ENCODE measurements around the gene WNT5A. TPM values are rescaled to one million over a fixed set of nuclear protein-coding genes. Genes with fewer than 3 reads are reported as not detected.

The WNT5A gene
- total and polyA plus RNA-seq, 2 donors (not counting 1 experiment from before 2014, with no cell fraction given): not detected

GRCh38 chr3:55440104-55440708 lies 46.9 kb downstream of the WNT5A start:
- TF ChIP-seq EZH2 (IDR thresholded peaks at IDR 0.05; ENCODE audit: borderline replicate concordance, insufficient read depth, low read depth, low read length, poor library complexity, severe bottlenecking): no peak
- TF ChIP-seq CTCF (IDR thresholded peaks at IDR 0.05): no peak
- Histone ChIP-seq H4K20me1 (ENCODE audit: control insufficient read depth, insufficient read depth, low read length, poor library complexity, severe bottlenecking) (no peaks in the 10 kb centered on the region), H3K9ac (ENCODE audit: low read length) (no peak overlapping the region), H3K4me2 (replicated peaks; ENCODE audit: low read depth, low read length, poor library complexity, severe bottlenecking) (no peak overlapping the region), H2AFZ (ENCODE audit: insufficient read depth, low read depth, low read length, poor library complexity, severe bottlenecking) (no peak overlapping the region), H3K9me3 (ENCODE audit: control extremely low read depth in 1 of 3, control insufficient read depth in 2 of 3, insufficient read depth in 1 of 3, low read length in 2 of 3) (no peaks in the 10 kb centered on the region), H3K27ac (ENCODE audit: low read length in 2 of 2) (no peak overlapping the region), H3K79me2 (ENCODE audit: control insufficient read depth, insufficient read depth, low read length) (no peaks in the 10 kb centered on the region), H3K27me3 (replicated peaks in 1 of 4; ENCODE audit: control extremely low read depth in 1 of 4, control insufficient read depth in 3 of 4, insufficient read depth in 4 of 4, low read length in 3 of 4) (no peaks in the 10 kb centered on the region), H3K4me1 (ENCODE audit: control insufficient read depth in 2 of 2, insufficient read depth in 2 of 2, low read length in 2 of 2) (no peaks in the 10 kb centered on the region), H3K36me3 (replicated peaks in 1 of 2; ENCODE audit: control extremely low read depth in 1 of 2, control insufficient read depth in 1 of 2, extremely low read depth in 1 of 2, insufficient read depth in 2 of 2, low read length in 1 of 2) (no peaks in the 10 kb centered on the region), H3K4me3 (ENCODE audit: control extremely low read depth in 1 of 5, extremely low read depth in 1 of 5, insufficient read depth in 1 of 5, low read depth in 2 of 5, low read length in 4 of 5) (no peak overlapping the region)
- ChIA-PET CTCF (no interaction called here), POLR2A (no interaction called here)
- ATAC-seq (ENCODE audit: low read depth) (no peak), DNase-seq (no peak)
- Mint-ChIP-seq H3K27me3 (no peaks in the 10 kb centered on the region), H3K9me3 (ENCODE audit: insufficient read depth) (no peaks in the 10 kb centered on the region), H3K4me3 (no peak overlapping the region), H3K4me1 (no peaks in the 10 kb centered on the region), H3K27ac (no peak overlapping the region)
- WGBS (ENCODE audit: insufficient coverage): 100% methylated on average over 1 of the region's 2 CpGs
- intact Hi-C loops (cut with micrococcal nuclease): no loop called here

GRCh38 chr3:55439657-55440056 lies 47.4 kb downstream of the WNT5A start:
- no peaks in the 10 kb centered on the region for H3K9me3 ChIP-seq (ENCODE audit: control extremely low read depth in 1 of 3, control insufficient read depth in 2 of 3, insufficient read depth in 1 of 3, low read length in 2 of 3)
- H3K79me2 ChIP-seq (ENCODE audit: control insufficient read depth, insufficient read depth, low read length): no peaks in the 10 kb centered on the region
- ChIA-PET POLR2A (no interaction called here), CTCF (no interaction called here)
- no peak overlapping the region for H3K4me3 ChIP-seq (ENCODE audit: control extremely low read depth in 1 of 5, extremely low read depth in 1 of 5, insufficient read depth in 1 of 5, low read depth in 2 of 5, low read length in 4 of 5)
- intact Hi-C loops (cut with micrococcal nuclease): no loop called here
- TF ChIP-seq CTCF (IDR thresholded peaks at IDR 0.05) (no peak), EZH2 (IDR thresholded peaks at IDR 0.05; ENCODE audit: borderline replicate concordance, insufficient read depth, low read depth, low read length, poor library complexity, severe bottlenecking) (no peak)
- Mint-ChIP-seq H3K27ac (no peak overlapping the region), H3K9me3 (ENCODE audit: insufficient read depth) (no peaks in the 10 kb centered on the region), H3K4me3 (no peak overlapping the region), H3K4me1 (no peaks in the 10 kb centered on the region), H3K27me3 (no peaks in the 10 kb centered on the region)
- H3K4me2 ChIP-seq (replicated peaks; ENCODE audit: low read depth, low read length, poor library complexity, severe bottlenecking): no peak overlapping the region
- no peak overlapping the region for H3K27ac ChIP-seq (ENCODE audit: low read length in 2 of 2)
- DNase-seq (no peak), ATAC-seq (ENCODE audit: low read depth) (no peak)
- H4K20me1 ChIP-seq (ENCODE audit: control insufficient read depth, insufficient read depth, low read length, poor library complexity, severe bottlenecking): no peaks in the 10 kb centered on the region
- H3K9ac ChIP-seq (ENCODE audit: low read length): no peak overlapping the region
- WGBS (ENCODE audit: insufficient coverage): 82% methylated on average over 3 of the region's 3 CpGs
- no peak overlapping the region for H2AFZ ChIP-seq (ENCODE audit: insufficient read depth, low read depth, low read length, poor library complexity, severe bottlenecking)
- H3K27me3 ChIP-seq (replicated peaks in 1 of 4; ENCODE audit: control extremely low read depth in 1 of 4, control insufficient read depth in 3 of 4, insufficient read depth in 4 of 4, low read length in 3 of 4): no peaks in the 10 kb centered on the region
- no peaks in the 10 kb centered on the region for H3K4me1 ChIP-seq (ENCODE audit: control insufficient read depth in 2 of 2, insufficient read depth in 2 of 2, low read length in 2 of 2)
- H3K36me3 ChIP-seq (replicated peaks in 1 of 2; ENCODE audit: control extremely low read depth in 1 of 2, control insufficient read depth in 1 of 2, extremely low read depth in 1 of 2, insufficient read depth in 2 of 2, low read length in 1 of 2): no peaks in the 10 kb centered on the region
